Neural cell (in vitro differentiated cells): Measurements from ENCODE around the gene PTPRR. TPM values are rescaled to one million over a fixed set of nuclear protein-coding genes. Genes with fewer than 3 reads are reported as not detected.

ENCODE experiments used
- H2AFZ ChIP-seq: fragments of 200-600, 300-800 bp; sonication (generic), shearing (Covaris generic); 2 replicates; pipeline ENCODE4 v1.6.0; 2014; ENCODE audit warnings: low read depth, mild to moderate bottlenecking, antibody characterized with exemption, low read length, moderate library complexity
- H3F3A ChIP-seq: fragments of 200-600 bp; shearing (Covaris generic); 2 replicates; pipeline ENCODE4 v1.6.1; 2016; ENCODE audit warnings: mild to moderate bottlenecking, moderate library complexity, mixed read lengths, antibody characterized with exemption, low read length; ENCODE audit not compliant: insufficient read depth, poor library complexity, severe bottlenecking
- H3K27ac ChIP-seq: fragments of 200-600, 300-800 bp; sonication (generic), shearing (Covaris generic); 2 replicates; pipeline ENCODE4 v1.5.1; 2014; ENCODE audit warnings: mild to moderate bottlenecking, low read length, moderate library complexity
- H3K27me3 ChIP-seq: fragments of 300-800, 200-600 bp; sonication (generic), shearing (Covaris generic); 2 replicates; pipeline ENCODE4 v1.6.0; 2014; ENCODE audit warnings: mild to moderate bottlenecking, low read depth, low read length, moderate library complexity; ENCODE audit not compliant: insufficient read depth
- H3K36me3 ChIP-seq: fragments of 300-800, 200-600 bp; sonication (generic), shearing (Covaris generic); 2 replicates; pipeline ENCODE4 v1.5.1; 2014; ENCODE audit warnings: mild to moderate bottlenecking, antibody characterized with exemption, low read length, moderate library complexity; ENCODE audit not compliant: insufficient read depth
- H3K4me2 ChIP-seq: fragments of 300-800, 200-600 bp; sonication (generic), shearing (Covaris generic); 2 replicates; pipeline ENCODE4 v1.6.0; 2014; ENCODE audit warnings: mild to moderate bottlenecking, low read length
- H3K4me3 ChIP-seq: fragments of 300-800, 200-600 bp; sonication (generic), shearing (Covaris generic); 2 replicates; pipeline ENCODE4 v1.5.1; 2014; ENCODE audit warnings: mild to moderate bottlenecking, low read length, moderate library complexity
- H3K79me2 ChIP-seq: fragments of 200-600 bp; shearing (Covaris generic); replicated peaks from 2 replicates; pipeline ENCODE4 v1.6.0; 2014; ENCODE audit warnings: mild to moderate bottlenecking, low read length, moderate library complexity; ENCODE audit not compliant: insufficient read depth
- H3K9ac ChIP-seq: fragments of 300-800, 200-600 bp; sonication (generic), shearing (Covaris generic); 2 replicates; pipeline ENCODE4 v1.6.1; 2016; ENCODE audit warnings: mild to moderate bottlenecking, low read length, mixed read lengths
- H3K9me2 ChIP-seq: fragments of 200-600 bp; shearing (Covaris generic); 2 replicates; pipeline ENCODE4 v1.6.1; 2016; ENCODE audit warnings: mild to moderate bottlenecking, low read length, mixed read lengths; ENCODE audit not compliant: insufficient read depth
- H3K9me3 ChIP-seq: fragments of 200-600, 300-800 bp; sonication (generic), shearing (Covaris generic); 2 replicates; pipeline ENCODE4 v1.6.1; 2016; ENCODE audit warnings: mild to moderate bottlenecking, mixed run types, low read length, moderate library complexity, mixed read lengths
- H4K20me1 ChIP-seq: fragments of 200-600 bp; shearing (Covaris generic); 2 replicates; pipeline ENCODE4 v1.6.1; 2016; ENCODE audit warnings: mild to moderate bottlenecking, mixed run types; ENCODE audit not compliant: insufficient read depth
- CTCF ChIP-seq: fragments of 450-650 bp; IDR thresholded peaks from 2 replicates; pipeline ENCODE4 v1.5.1; 2014; ENCODE audit warnings: antibody characterized with exemption, mild to moderate bottlenecking, moderate library complexity; ENCODE audit not compliant: poor library complexity, severe bottlenecking
- EP300 ChIP-seq: fragments of 450-650 bp; conservative IDR thresholded peaks from 2 replicates; pipeline ENCODE4 v1.6.1; 2014; ENCODE audit warnings: antibody characterized with exemption, mild to moderate bottlenecking, moderate library complexity; ENCODE audit not compliant: poor library complexity, severe bottlenecking
- EZH2 ChIP-seq: fragments of 200-600, 300-800 bp; shearing (Covaris generic), sonication (generic); IDR thresholded peaks from 2 replicates; pipeline ENCODE4 v1.6.1; 2014; ENCODE audit warnings: antibody characterized with exemption, low read length, borderline replicate concordance, mild to moderate bottlenecking; ENCODE audit not compliant: insufficient read depth, poor library complexity, severe bottlenecking
- MXI1 ChIP-seq: fragments of 450-650 bp; conservative IDR thresholded peaks from 2 replicates; pipeline ENCODE4 v1.6.1; 2014; ENCODE audit warnings: antibody characterized with exemption, mild to moderate bottlenecking; ENCODE audit not compliant: poor library complexity, severe bottlenecking
- POLR2AphosphoS5 ChIP-seq: IDR thresholded peaks from 2 replicates; pipeline ENCODE4 v1.6.1; 2012
- RAD21 ChIP-seq: fragments of 450-650 bp; conservative IDR thresholded peaks from 2 replicates; pipeline ENCODE4 v1.6.1; 2014; ENCODE audit warnings: antibody characterized with exemption, mild to moderate bottlenecking, moderate library complexity
- REST ChIP-seq: IDR thresholded peaks from 2 replicates; pipeline ENCODE4 v1.6.1; 2012; ENCODE audit warnings: borderline replicate concordance
- SMC3 ChIP-seq: fragments of 450-650 bp; conservative IDR thresholded peaks from 2 replicates; pipeline ENCODE4 v1.6.1; 2014; ENCODE audit warnings: antibody characterized with exemption, mild to moderate bottlenecking, moderate library complexity; ENCODE audit not compliant: poor library complexity
- TAF1 ChIP-seq: IDR thresholded peaks from 2 replicates; pipeline ENCODE4 v1.6.1; 2012; ENCODE audit warnings: low read depth
- polyA plus RNA-seq: library from polyadenylated mRNA; depleted of rRNA; stranded (reverse); fragments of >200 nt; gene quantifications from 2 replicates; pipeline ENCODE4 v1.2.3, GENCODE V29; 2014
- small RNA-seq, 3 experiments: library from RNA; depleted of rRNA; stranded (forward); fragments of <200 nt; gene quantifications; one replicate each; pipeline ENCODE3, GENCODE V24; 2012

PTPRR gene
- polyA plus RNA-seq, 1 donor from 2014 or later = 2.2 TPM

GRCh38 chr12:70590549-70591226 lies 329.9 kb downstream of the PTPRR start:
- no peaks in the 10 kb centered on the region for H3K9me3 ChIP-seq
- no peak overlapping the region for H3K9ac ChIP-seq
- no peak overlapping the region for H3K4me3 ChIP-seq
- no peak overlapping the region for H3K27ac ChIP-seq
- no peak overlapping the region for H2AFZ ChIP-seq
- no peaks in the 10 kb centered on the region for H3F3A ChIP-seq
- H3K9me2 ChIP-seq = no peaks in the 10 kb centered on the region
- no peak overlapping the region for H3K4me2 ChIP-seq
- H3K79me2 ChIP-seq = no peaks in the 10 kb centered on the region
- no peaks in the 10 kb centered on the region for H3K27me3 ChIP-seq
- TF ChIP-seq RAD21 = no peak
- TF ChIP-seq EP300 = no peak
- TF ChIP-seq SMC3 = no peak
- TF ChIP-seq POLR2AphosphoS5 = no peak
- no peak for TF ChIP-seq TAF1
- TF ChIP-seq REST = no peak
- TF ChIP-seq EZH2 = no peak
- no peak for TF ChIP-seq CTCF
- TF ChIP-seq MXI1 = no peak
- no peaks in the 10 kb centered on the region for H4K20me1 ChIP-seq
- no peaks in the 10 kb centered on the region for H3K36me3 ChIP-seq

GRCh38 chr12:70590051-70590450 lies 330.5 kb downstream of the PTPRR start:
- Histone ChIP-seq H3K9me3 (no peaks in the 10 kb centered on the region), H3K79me2 (no peaks in the 10 kb centered on the region), H3K4me3 (no peak overlapping the region), H3K9me2 (no peaks in the 10 kb centered on the region), H4K20me1 (no peaks in the 10 kb centered on the region), H2AFZ (no peak overlapping the region), H3K4me2 (no peak overlapping the region), H3K9ac (no peak overlapping the region), H3K36me3 (no peaks in the 10 kb centered on the region), H3F3A (no peaks in the 10 kb centered on the region), H3K27me3 (no peaks in the 10 kb centered on the region), H3K27ac (no peak overlapping the region)
- TF ChIP-seq SMC3 = peak; percentile 71
- TF ChIP-seq POLR2AphosphoS5 = no peak
- peak; percentile 66 for TF ChIP-seq CTCF
- peak; percentile 63 for TF ChIP-seq RAD21

Small RNA genes within 50 kb of the gene (small RNA-seq; reads per million reads assigned to genes)
- gene RF00019 = 0 to 1.2 (median 0) reads per million in 3 experiments

Other genes with a start within 250 kb of the PTPRR start
- gene TSPAN8, start 237.3 kb upstream of the PTPRR start, polyA plus RNA-seq = not detected in 2 replicates